Mucosa of rectum (tissue), 2 donors: ENCODE results near the gene PACSIN3.

Source experiments
- H3K27ac ChIP-seq, 2 donors: one replicate each; pipeline ENCODE4 v1.7.0; 2013; ENCODE audit warnings: inconsistent platforms in 2 of 2, low read depth in 2 of 2, low read length in 2 of 2
- H3K27me3 ChIP-seq, 2 donors: one replicate each; pipeline ENCODE4 v1.7.0; 2013; ENCODE audit warnings: low read length in 2 of 2; ENCODE audit not compliant: control insufficient read depth in 2 of 2, insufficient read depth in 2 of 2
- H3K36me3 ChIP-seq, 2 donors: one replicate each; pipeline ENCODE4 v1.7.0; 2013; ENCODE audit warnings: low read length in 2 of 2; ENCODE audit not compliant: control insufficient read depth in 2 of 2, insufficient read depth in 2 of 2
- H3K4me1 ChIP-seq, 2 donors: one replicate each; pipeline ENCODE4 v1.7.0; 2013; ENCODE audit warnings: low read length in 2 of 2, mild to moderate bottlenecking in 1 of 2; ENCODE audit not compliant: control insufficient read depth in 2 of 2, insufficient read depth in 2 of 2
- H3K4me3 ChIP-seq, 2 donors: one replicate each; pipeline ENCODE4 v1.7.0; 2013; ENCODE audit warnings: low read length in 2 of 2
- H3K9ac ChIP-seq, 2 donors: one replicate each; pipeline ENCODE4 v1.7.0; 2013; ENCODE audit warnings: low read length in 2 of 2, low read depth in 1 of 2, mild to moderate bottlenecking in 1 of 2
- H3K9me3 ChIP-seq, 2 donors: one replicate each; pipeline ENCODE4 v1.7.0; 2013; ENCODE audit warnings: low read length in 2 of 2; ENCODE audit not compliant: control insufficient read depth in 2 of 2
- donor health status: healthy.
- donor health status: Normal muscosa, but diverticular disease.

The PACSIN3 gene

DNA sequence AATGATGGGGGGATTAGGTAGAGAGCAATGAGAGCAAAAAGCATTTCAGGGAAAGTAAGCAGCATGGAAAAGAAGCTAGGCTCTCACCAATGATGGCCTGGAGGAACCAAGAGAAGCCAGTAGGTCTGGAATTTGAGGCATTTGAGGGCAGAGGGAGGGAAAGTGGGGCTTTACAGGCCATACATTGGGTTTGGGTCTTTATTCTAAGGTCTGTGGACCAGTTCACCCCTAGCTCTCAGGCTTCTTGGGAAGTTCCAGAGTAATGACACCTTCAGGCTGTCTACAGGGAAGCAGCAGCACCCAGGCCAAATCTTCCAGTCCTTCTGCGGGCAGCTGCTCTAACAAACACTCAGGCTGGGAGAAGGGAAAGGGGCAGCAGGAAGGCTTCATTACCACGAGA is 39.0 kb downstream of the PACSIN3 start:
- H3K36me3 ChIP-seq = no peaks in the 10 kb centered on the region
- no peaks in the 10 kb centered on the region for H3K9me3 ChIP-seq
- H3K9ac ChIP-seq = no peak overlapping the region
- no peak overlapping the region for H3K27ac ChIP-seq
- H3K4me3 ChIP-seq = no peak overlapping the region
- peaks cover 1 to 2% of the 10 kb centered on the region in 2 donors for H3K4me1 ChIP-seq
- no peaks in the 10 kb centered on the region for H3K27me3 ChIP-seq

- Histone ChIP-seq H3K27ac (no peak overlapping the region), H3K9ac (no peak overlapping the region), H3K9me3 (no peaks in the 10 kb centered on the region), H3K36me3 (no peaks in the 10 kb centered on the region), H3K27me3 (no peaks in the 10 kb centered on the region), H3K4me3 (no peak overlapping the region), H3K4me1 (no peaks in the 10 kb centered on the region)
These were observed 41.7 kb downstream of the PACSIN3 start for GRCh38 chr11:47144541-47144940.

DNA sequence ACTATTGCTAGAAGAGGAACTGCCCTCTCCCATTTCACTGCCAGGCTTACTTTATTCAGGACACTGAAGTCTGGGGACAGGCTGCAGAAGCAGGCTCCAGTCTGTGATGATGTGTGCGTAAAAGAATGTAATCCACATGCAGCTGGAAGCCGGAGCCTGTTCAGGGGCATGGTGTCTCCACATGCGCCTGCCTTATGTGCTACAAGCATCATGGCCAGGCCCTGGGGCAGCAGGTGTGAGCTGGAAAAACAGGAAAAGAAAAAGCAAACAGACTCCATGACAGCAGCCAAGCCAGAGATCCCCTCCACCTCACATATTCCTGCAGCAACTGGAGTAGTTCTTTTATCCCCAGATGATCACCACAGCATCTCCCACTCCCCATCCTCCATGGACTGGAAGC is 42.9 kb downstream of the PACSIN3 start:
- H3K36me3 ChIP-seq = peaks cover 0 to 2% of the 10 kb centered on the region in 2 donors
- no peak overlapping the region for H3K4me3 ChIP-seq
- no peaks in the 10 kb centered on the region for H3K4me1 ChIP-seq
- H3K27me3 ChIP-seq = no peaks in the 10 kb centered on the region
- H3K9me3 ChIP-seq = no peaks in the 10 kb centered on the region
- H3K9ac ChIP-seq = no peak overlapping the region
- H3K27ac ChIP-seq = peak overlapping the region in 1 of 2 donors; percentile 29

- no peak overlapping the region for H3K9ac ChIP-seq
- no peaks in the 10 kb centered on the region for H3K9me3 ChIP-seq
- no peaks in the 10 kb centered on the region for H3K27me3 ChIP-seq
- no peaks in the 10 kb centered on the region for H3K4me1 ChIP-seq
- no peak overlapping the region for H3K4me3 ChIP-seq
- H3K27ac ChIP-seq = no peak overlapping the region
- peaks cover 0 to 11% of the 10 kb centered on the region in 2 donors for H3K36me3 ChIP-seq
These were observed 46.4 kb downstream of the PACSIN3 start for GRCh38 chr11:47139878-47140277.

DNA sequence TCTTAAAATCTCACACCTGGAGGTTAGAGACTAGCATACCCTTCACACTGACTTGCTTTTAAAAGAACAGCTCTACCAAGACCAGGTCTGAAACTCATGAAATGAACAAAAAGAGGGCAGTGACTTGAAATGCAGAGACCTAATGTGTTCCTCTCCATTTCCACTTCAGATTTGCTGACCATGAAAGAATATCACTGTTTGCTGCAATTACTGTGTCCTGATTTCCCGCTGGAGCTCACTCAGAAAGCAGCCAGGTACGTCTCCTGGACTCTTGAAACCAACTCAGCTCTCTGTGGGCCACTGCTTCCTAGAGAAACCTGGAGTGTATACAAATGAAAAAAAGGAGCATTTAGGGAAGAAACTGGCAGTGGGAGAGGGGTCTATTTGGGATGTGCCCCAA is 48.8 kb downstream of the PACSIN3 start:
- Histone ChIP-seq H3K27me3 (no peaks in the 10 kb centered on the region), H3K27ac (no peak overlapping the region), H3K4me3 (no peak overlapping the region), H3K9me3 (no peaks in the 10 kb centered on the region), H3K36me3 (peaks cover 0 to 11% of the 10 kb centered on the region in 2 donors), H3K4me1 (peaks cover 0 to 3% of the 10 kb centered on the region in 2 donors), H3K9ac (no peak overlapping the region)

DNA sequence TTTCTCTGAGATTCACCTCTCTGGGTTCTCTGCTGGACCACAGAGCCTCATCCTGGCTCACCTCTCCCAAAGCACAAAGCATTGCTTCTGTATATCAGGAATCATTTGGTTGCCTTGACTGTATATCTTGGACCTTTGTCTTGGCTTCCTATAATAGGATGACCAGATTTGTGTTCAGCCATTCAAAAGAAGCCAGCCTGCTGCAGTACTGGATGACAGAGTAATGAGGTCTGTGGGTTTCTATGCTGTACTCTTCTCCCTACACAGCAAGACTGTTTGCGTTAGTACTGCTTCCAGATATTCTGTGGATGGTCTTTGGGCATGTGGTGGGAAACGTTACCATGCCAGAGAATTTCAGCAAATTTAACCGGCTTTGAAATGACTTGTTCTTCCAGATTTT is 49.3 kb downstream of the PACSIN3 start:
- Histone ChIP-seq H3K27ac (no peak overlapping the region), H3K4me1 (peaks cover 0 to 3% of the 10 kb centered on the region in 2 donors), H3K36me3 (peaks cover 0 to 11% of the 10 kb centered on the region in 2 donors), H3K27me3 (no peaks in the 10 kb centered on the region), H3K4me3 (no peak overlapping the region), H3K9me3 (no peaks in the 10 kb centered on the region), H3K9ac (no peak overlapping the region)

GRCh38 chr11:47136327-47136726 is 49.9 kb downstream of the PACSIN3 start:
- Histone ChIP-seq H3K9ac (no peak overlapping the region), H3K27me3 (no peaks in the 10 kb centered on the region), H3K36me3 (peaks cover 0 to 11% of the 10 kb centered on the region in 2 donors), H3K4me1 (peaks cover 0 to 3% of the 10 kb centered on the region in 2 donors), H3K27ac (no peak overlapping the region), H3K9me3 (no peaks in the 10 kb centered on the region), H3K4me3 (no peak overlapping the region)

- Histone ChIP-seq H3K27ac (no peak overlapping the region), H3K4me1 (peaks cover 0 to 3% of the 10 kb centered on the region in 2 donors), H3K4me3 (no peak overlapping the region), H3K36me3 (peaks cover 0 to 5% of the 10 kb centered on the region in 2 donors), H3K9ac (no peak overlapping the region), H3K27me3 (no peaks in the 10 kb centered on the region), H3K9me3 (no peaks in the 10 kb centered on the region)
These were observed 53.3 kb downstream of the PACSIN3 start for GRCh38 chr11:47132981-47133380.

GRCh38 chr11:47132490-47132889 is 53.7 kb downstream of the PACSIN3 start:
- Histone ChIP-seq H3K9me3 (no peaks in the 10 kb centered on the region), H3K4me1 (peaks cover 0 to 3% of the 10 kb centered on the region in 2 donors), H3K27ac (no peak overlapping the region), H3K27me3 (no peaks in the 10 kb centered on the region), H3K4me3 (no peak overlapping the region), H3K9ac (no peak overlapping the region), H3K36me3 (peaks cover 0 to 3% of the 10 kb centered on the region in 2 donors)

DNA sequence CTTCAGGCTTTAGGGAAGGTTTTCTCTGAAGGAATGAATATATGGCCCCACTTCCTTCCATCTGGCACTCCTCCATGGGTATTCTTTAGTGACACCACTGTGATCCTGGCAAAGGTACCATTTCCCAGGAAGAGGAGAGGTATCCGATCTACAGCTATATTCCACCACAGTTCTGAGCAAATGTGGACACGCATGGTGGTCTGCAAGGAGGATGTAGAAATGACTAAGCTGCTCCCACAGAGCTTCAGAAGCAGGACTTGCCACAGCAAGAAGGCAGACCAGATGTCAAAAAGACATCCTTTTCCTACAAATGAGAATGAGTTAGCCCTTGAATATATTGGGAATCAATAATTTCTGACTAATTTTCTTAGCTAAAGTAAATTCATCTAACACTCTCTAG is 55.1 kb downstream of the PACSIN3 start:
- Histone ChIP-seq H3K9me3 (no peaks in the 10 kb centered on the region), H3K36me3 (no peaks in the 10 kb centered on the region), H3K27me3 (no peaks in the 10 kb centered on the region), H3K4me1 (peaks cover 0 to 3% of the 10 kb centered on the region in 2 donors), H3K9ac (no peak overlapping the region), H3K27ac (no peak overlapping the region), H3K4me3 (no peak overlapping the region)

DNA sequence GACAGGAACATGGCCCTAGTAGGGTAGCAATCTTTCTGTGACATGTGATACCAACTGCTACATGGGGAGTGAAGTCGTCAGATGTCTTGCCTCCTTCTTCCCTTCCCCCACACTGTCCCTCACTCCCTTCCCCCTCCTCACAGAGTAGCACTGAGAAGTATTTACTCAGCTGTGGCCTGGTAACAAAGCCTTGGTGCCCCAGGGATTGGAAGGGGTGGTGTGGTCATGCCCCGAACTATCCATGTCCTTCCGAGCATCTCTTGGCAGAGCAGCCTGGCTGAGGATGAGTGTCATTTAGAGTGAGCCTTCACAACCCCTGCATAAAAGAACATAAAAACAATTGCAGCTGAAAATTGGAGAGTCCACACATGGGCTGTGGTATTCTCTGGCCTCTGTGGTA is 55.7 kb downstream of the PACSIN3 start:
- Histone ChIP-seq H3K9me3 (no peaks in the 10 kb centered on the region), H3K4me1 (peaks cover 0 to 3% of the 10 kb centered on the region in 2 donors), H3K9ac (no peak overlapping the region), H3K27me3 (no peaks in the 10 kb centered on the region), H3K4me3 (no peak overlapping the region), H3K36me3 (no peaks in the 10 kb centered on the region), H3K27ac (no peak overlapping the region)
